Adipocyte (in vitro differentiated cells): ENCODE measurements around the gene CD151.

Source experiments
- DNase-seq: peaks from one replicate; pipeline ENCODE4 v3.0.0-alpha.2; 2015; ENCODE audit warnings: low read depth
- H3K27me3 ChIP-seq: replicated peaks from 2 replicates; pipeline ENCODE4 v1.7.0; 2013; ENCODE audit warnings: mild to moderate bottlenecking, low read length, moderate library complexity; ENCODE audit not compliant: control insufficient read depth, insufficient read depth
- H3K36me3 ChIP-seq: 2 replicates; pipeline ENCODE4 v1.7.0; 2013; ENCODE audit warnings: low read length, mild to moderate bottlenecking, moderate library complexity; ENCODE audit not compliant: control insufficient read depth, insufficient read depth, severe bottlenecking
- H3K4me1 ChIP-seq: 2 replicates; pipeline ENCODE4 v1.7.0; 2013; ENCODE audit warnings: mild to moderate bottlenecking, low read length, moderate library complexity; ENCODE audit not compliant: control insufficient read depth, insufficient read depth
- H3K4me3 ChIP-seq: 2 replicates; pipeline ENCODE4 v1.7.0; 2013; ENCODE audit warnings: mild to moderate bottlenecking, low read length, moderate library complexity
- H3K9ac ChIP-seq: 2 replicates; pipeline ENCODE4 v1.7.0; 2013; ENCODE audit warnings: mild to moderate bottlenecking, low read length, moderate library complexity
- H3K9me3 ChIP-seq: 2 replicates; pipeline ENCODE4 v1.7.0; 2013; ENCODE audit warnings: mild to moderate bottlenecking, low read length, moderate library complexity; ENCODE audit not compliant: control insufficient read depth

Gene CD151

GRCh38 chr11:859394-860131 lies 26.8 kb downstream of the CD151 start:
- peak; percentile 74 for DNase-seq

DNA sequence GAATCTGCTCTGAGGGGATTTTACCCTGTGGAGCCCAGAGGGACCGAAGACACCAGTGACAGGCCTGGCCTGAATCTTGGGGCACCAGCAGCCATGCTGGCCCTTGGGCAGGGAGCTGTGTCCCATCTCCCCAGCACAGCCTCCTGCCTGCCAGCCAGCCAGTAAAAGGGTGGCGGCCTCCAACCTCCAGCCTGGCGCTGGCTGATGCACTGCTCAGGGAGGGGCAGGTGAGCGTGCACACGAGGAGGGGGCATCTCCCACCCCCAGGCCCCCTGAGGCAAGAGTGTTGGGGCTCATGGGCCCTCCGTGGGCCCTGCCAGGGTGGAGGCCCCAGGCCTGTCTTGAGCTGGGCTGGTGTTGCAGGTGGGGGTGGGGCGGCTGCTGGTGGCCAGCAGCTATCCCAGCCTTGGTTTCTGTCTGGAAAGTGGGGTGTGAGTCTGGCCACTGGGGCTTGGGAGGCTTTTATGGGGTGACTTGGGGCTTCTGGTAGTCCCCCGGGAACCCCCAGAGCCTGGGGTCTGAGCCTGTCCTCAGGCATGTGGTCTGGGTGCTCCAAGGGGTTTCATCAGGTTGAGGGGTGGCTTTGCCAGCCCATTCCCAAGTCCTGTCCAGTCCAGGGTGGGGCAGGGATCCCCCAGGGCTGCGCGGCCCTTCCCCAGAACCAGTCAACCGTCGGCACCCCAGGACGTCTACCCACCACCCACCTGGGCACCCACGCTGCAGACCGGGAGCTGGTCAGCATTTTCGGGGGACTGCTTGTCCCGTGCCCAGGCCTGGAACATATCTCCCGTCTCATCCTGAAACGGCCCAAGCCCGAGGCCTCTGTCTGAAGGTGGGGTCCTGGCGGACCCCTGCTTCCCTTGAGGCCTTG lies 27.7 kb downstream of the CD151 start:
- Histone ChIP-seq H3K27me3 (no peaks in the 10 kb centered on the region), H3K36me3 (peaks cover 12% of the 10 kb centered on the region), H3K4me1 (peaks cover 10% of the 10 kb centered on the region), H3K9me3 (no peaks in the 10 kb centered on the region), H3K4me3 (peak overlapping the region; percentile 52), H3K9ac (peak overlapping the region; percentile 66)
- DNase-seq: no peak

More at GRCh38 chr11:859394-860131, 26.8 kb downstream of the CD151 start:
- peak overlapping the region; percentile 66 for H3K9ac ChIP-seq
- peaks cover 5% of the 10 kb centered on the region for H3K36me3 ChIP-seq
- peak overlapping the region; percentile 52 for H3K4me3 ChIP-seq
- peaks cover 10% of the 10 kb centered on the region for H3K4me1 ChIP-seq
- H3K9me3 ChIP-seq: no peaks in the 10 kb centered on the region
- H3K27me3 ChIP-seq: no peaks in the 10 kb centered on the region

- H3K4me3 ChIP-seq: no peak overlapping the region
- H3K4me1 ChIP-seq: peaks cover 10% of the 10 kb centered on the region
- no peaks in the 10 kb centered on the region for H3K9me3 ChIP-seq
- no peak for DNase-seq
- H3K9ac ChIP-seq: no peak overlapping the region
- H3K27me3 ChIP-seq: no peaks in the 10 kb centered on the region
- H3K36me3 ChIP-seq: peaks cover 18% of the 10 kb centered on the region
These were observed 28.3 kb downstream of the CD151 start for GRCh38 chr11:861105-861479.

GRCh38 chr11:862081-862661 lies 29.4 kb downstream of the CD151 start:
- H3K4me3 ChIP-seq: no peak overlapping the region
- no peak overlapping the region for H3K9ac ChIP-seq
- DNase-seq: peak; percentile 30
- H3K4me1 ChIP-seq: peaks cover 10% of the 10 kb centered on the region
- no peaks in the 10 kb centered on the region for H3K27me3 ChIP-seq
- H3K36me3 ChIP-seq: peaks cover 18% of the 10 kb centered on the region
- no peaks in the 10 kb centered on the region for H3K9me3 ChIP-seq

DNA sequence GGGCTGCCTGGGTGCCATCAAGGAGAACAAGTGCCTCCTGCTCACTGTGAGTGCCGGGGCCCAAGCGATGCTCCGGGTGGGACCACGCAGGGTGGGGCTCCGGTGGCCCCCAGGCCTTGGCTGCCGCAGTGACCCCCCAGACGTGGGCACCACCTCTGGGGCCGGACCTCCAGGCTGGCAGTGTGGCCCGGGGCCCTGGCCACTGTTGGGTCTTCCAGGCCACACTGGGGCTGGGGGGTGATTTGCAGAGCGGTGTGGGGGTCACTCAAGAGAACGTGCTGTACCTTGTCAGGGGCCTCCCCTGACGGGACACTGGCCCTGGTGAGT lies 29.9 kb downstream of the CD151 start:
- no peak for DNase-seq
- Histone ChIP-seq H3K9ac (no peak overlapping the region), H3K4me1 (peaks cover 10% of the 10 kb centered on the region), H3K9me3 (no peaks in the 10 kb centered on the region), H3K36me3 (peaks cover 18% of the 10 kb centered on the region), H3K27me3 (no peaks in the 10 kb centered on the region), H3K4me3 (no peak overlapping the region)

- no peak overlapping the region for H3K9ac ChIP-seq
- peaks cover 18% of the 10 kb centered on the region for H3K36me3 ChIP-seq
- H3K27me3 ChIP-seq: no peaks in the 10 kb centered on the region
- H3K9me3 ChIP-seq: no peaks in the 10 kb centered on the region
- peaks cover 10% of the 10 kb centered on the region for H3K4me1 ChIP-seq
- no peak for DNase-seq
- H3K4me3 ChIP-seq: no peak overlapping the region
These were observed 30.5 kb downstream of the CD151 start for GRCh38 chr11:863023-863909.

GRCh38 chr11:863910-864827 lies 31.4 kb downstream of the CD151 start:
- peaks cover 18% of the 10 kb centered on the region for H3K36me3 ChIP-seq
- no peak for DNase-seq
- no peak overlapping the region for H3K9ac ChIP-seq
- H3K27me3 ChIP-seq: no peaks in the 10 kb centered on the region
- H3K9me3 ChIP-seq: no peaks in the 10 kb centered on the region
- peaks cover 10% of the 10 kb centered on the region for H3K4me1 ChIP-seq
- no peak overlapping the region for H3K4me3 ChIP-seq

- Histone ChIP-seq H3K4me1 (peaks cover 4% of the 10 kb centered on the region), H3K36me3 (peaks cover 18% of the 10 kb centered on the region)
These were observed 32.1 kb downstream of the CD151 start for GRCh38 chr11:864898-865297.

DNA sequence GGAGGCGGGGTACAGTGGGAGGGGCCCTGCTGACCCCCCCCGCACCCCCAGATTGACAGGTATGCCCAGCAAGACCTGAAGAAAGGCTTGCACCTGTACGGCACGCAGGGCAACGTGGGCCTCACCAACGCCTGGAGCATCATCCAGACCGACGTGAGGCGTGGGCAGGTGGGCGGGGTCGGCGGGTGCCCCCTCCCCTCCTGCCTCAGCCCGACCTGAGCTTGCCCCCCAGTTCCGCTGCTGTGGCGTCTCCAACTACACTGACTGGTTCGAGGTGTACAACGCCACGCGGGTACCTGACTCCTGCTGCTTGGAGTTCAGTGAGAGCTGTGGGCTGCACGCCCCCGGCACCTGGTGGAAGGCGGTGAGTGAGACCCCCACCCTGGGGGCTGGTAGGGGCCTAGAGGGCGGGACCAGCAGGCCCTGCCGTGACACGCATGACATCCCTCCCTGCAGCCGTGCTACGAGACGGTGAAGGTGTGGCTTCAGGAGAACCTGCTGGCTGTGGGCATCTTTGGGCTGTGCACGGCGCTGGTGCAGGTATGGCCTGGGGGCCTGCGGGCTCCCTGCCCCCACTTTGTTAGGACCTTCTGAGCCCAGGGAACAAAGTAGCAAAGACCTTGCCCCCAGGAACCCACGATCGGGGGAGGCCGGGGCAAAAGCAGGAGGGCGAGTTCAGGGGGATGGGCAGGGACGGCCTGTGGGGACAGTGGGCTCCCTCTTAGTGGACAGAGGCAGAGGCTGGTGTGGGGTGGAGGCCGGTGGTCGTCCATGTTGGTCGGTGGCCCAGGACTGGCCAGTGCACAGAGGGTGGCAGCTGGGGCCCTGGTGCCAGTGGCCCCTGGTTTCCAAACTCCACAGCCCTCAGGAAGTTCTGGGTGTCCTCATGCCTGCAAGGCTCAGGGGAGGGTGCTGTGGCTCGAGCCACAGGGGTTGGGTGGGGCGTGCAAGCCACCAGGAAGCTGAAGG lies 33.0 kb downstream of the CD151 start:
- DNase-seq: no peak
- Histone ChIP-seq H3K4me3 (no peak overlapping the region), H3K36me3 (peaks cover 18% of the 10 kb centered on the region), H3K27me3 (no peaks in the 10 kb centered on the region), H3K9ac (no peak overlapping the region), H3K4me1 (no peaks in the 10 kb centered on the region), H3K9me3 (no peaks in the 10 kb centered on the region)

More at GRCh38 chr11:864898-865297, 32.1 kb downstream of the CD151 start:
- H3K9ac ChIP-seq: no peak overlapping the region
- H3K27me3 ChIP-seq: no peaks in the 10 kb centered on the region
- no peaks in the 10 kb centered on the region for H3K9me3 ChIP-seq
- no peak for DNase-seq
- no peak overlapping the region for H3K4me3 ChIP-seq
